ENCODE measurements around the gene F13A1.

The F13A1 gene

DNA sequence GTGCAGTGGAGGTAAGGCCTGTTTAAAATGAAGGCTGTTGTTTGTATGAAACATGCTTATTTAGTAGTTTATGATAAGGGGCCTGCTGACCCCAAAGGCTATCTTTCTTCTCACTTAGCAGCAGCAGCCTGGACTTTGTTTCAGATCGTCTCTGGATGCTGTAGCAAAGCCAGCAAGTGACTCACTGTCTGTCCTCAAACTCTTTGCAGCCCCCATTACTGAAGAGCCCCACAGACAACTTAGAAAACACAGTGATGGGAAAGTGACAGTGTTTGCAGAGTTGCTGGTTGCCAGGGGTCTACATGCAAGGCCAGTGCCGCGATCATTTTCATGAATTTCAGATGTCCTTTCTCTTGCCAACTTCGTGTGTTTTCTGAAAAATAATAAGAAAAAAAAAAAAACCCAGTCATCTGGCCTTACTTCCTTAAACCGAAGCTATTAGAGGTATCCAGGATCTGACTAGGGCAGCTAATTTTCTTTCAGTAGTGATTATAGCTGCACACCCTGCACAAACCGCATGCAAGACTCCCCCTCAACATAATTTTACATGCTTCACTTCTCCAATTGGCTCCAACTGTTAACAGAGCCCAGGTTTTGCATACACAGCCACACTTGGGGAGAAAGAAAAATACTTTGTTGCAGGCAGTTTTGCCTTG, 11.6 kb upstream of the F13A1 start:
- TF ChIP-seq SPI1 (IDR thresholded peaks at IDR 0.05; ENCODE audit: borderline replicate concordance, low read depth) (peak; percentile 70; the same call in 1 of the 2 replicates), POLR2AphosphoS5 (IDR thresholded peaks at IDR 0.05; ENCODE audit: low read depth) (no peak), GABPA (IDR thresholded peaks at IDR 0.05; ENCODE audit: low read depth) (no peak)
- TF ChIP-seq, protein P1, sequence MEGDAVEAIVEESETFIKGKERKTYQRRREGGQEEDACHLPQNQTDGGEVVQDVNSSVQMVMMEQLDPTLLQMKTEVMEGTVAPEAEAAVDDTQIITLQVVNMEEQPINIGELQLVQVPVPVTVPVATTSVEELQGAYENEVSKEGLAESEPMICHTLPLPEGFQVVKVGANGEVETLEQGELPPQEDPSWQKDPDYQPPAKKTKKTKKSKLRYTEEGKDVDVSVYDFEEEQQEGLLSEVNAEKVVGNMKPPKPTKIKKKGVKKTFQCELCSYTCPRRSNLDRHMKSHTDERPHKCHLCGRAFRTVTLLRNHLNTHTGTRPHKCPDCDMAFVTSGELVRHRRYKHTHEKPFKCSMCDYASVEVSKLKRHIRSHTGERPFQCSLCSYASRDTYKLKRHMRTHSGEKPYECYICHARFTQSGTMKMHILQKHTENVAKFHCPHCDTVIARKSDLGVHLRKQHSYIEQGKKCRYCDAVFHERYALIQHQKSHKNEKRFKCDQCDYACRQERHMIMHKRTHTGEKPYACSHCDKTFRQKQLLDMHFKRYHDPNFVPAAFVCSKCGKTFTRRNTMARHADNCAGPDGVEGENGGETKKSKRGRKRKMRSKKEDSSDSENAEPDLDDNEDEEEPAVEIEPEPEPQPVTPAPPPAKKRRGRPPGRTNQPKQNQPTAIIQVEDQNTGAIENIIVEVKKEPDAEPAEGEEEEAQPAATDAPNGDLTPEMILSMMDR (IDR thresholded peaks at IDR 0.05; ENCODE audit: insufficient read depth, low read length), result no peak
- TF ChIP-seq, protein P2, sequence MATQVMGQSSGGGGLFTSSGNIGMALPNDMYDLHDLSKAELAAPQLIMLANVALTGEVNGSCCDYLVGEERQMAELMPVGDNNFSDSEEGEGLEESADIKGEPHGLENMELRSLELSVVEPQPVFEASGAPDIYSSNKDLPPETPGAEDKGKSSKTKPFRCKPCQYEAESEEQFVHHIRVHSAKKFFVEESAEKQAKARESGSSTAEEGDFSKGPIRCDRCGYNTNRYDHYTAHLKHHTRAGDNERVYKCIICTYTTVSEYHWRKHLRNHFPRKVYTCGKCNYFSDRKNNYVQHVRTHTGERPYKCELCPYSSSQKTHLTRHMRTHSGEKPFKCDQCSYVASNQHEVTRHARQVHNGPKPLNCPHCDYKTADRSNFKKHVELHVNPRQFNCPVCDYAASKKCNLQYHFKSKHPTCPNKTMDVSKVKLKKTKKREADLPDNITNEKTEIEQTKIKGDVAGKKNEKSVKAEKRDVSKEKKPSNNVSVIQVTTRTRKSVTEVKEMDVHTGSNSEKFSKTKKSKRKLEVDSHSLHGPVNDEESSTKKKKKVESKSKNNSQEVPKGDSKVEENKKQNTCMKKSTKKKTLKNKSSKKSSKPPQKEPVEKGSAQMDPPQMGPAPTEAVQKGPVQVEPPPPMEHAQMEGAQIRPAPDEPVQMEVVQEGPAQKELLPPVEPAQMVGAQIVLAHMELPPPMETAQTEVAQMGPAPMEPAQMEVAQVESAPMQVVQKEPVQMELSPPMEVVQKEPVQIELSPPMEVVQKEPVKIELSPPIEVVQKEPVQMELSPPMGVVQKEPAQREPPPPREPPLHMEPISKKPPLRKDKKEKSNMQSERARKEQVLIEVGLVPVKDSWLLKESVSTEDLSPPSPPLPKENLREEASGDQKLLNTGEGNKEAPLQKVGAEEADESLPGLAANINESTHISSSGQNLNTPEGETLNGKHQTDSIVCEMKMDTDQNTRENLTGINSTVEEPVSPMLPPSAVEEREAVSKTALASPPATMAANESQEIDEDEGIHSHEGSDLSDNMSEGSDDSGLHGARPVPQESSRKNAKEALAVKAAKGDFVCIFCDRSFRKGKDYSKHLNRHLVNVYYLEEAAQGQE (IDR thresholded peaks at IDR 0.05; ENCODE audit: insufficient replicate concordance, low read depth), result no peak
- Histone ChIP-seq H3K27me3 (ENCODE audit: insufficient read depth, poor library complexity, severe bottlenecking) (no peaks in the 10 kb centered on the region), H3K27ac (replicated peaks) (peak overlapping the region; percentile 64), H3K4me3 (replicated peaks; ENCODE audit: insufficient read depth, low read length) (no peak overlapping the region)
- peak; percentile 31 to 69 for DNase-seq (ENCODE audit: low read depth in 1 of 2, low spot score in 1 of 2)

DNA sequence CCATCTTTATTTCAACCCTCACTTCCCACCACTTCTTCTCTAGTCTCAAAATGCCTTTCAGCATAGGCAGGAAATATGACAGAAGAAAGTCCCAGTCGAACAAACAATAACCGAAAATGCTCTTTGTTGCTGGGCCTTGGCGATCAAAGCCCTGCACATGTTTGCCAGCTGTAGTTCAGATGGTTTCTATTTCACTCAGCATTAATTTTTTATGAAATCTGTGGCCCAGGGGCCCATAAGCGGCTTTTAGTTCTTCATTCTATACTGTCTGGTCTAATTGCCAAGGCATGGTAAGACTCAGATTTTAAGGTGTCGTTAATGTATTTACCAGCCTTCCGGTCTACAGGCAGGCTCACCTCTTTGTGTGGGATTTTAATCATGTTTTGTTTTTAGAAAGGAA, 10.9 kb upstream of the F13A1 start:
- peak overlapping the region; percentile 64 for H3K27ac ChIP-seq (replicated peaks)
- TF ChIP-seq POLR2AphosphoS5 (IDR thresholded peaks at IDR 0.05; ENCODE audit: low read depth) (no peak), SPI1 (IDR thresholded peaks at IDR 0.05; ENCODE audit: borderline replicate concordance, low read depth) (no peak), GABPA (IDR thresholded peaks at IDR 0.05; ENCODE audit: low read depth) (no peak)
- DNase-seq (ENCODE audit: low read depth in 1 of 2, low spot score in 1 of 2), result no peak

DNA sequence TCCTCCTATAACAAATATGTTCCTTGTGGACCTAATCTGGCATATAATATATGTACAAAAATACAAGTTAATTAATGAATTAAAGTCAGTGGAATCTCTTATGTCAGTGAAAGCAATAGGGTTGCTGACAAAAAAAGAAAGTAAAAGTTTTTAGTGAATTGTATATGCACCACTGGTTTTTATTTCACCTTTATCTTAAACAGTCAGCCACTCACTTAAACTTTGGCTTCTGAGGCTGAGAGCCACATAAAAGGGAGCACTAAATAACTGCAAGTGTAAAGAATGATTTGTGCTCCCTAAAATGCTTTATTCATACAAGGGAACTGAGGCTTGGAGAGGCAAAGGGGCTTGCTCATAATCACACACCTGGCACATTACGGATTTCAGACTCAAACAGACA, 9.9 kb upstream of the F13A1 start:
- no peak for DNase-seq (ENCODE audit: low read depth in 1 of 2, low spot score in 1 of 2)
- no peaks in the 10 kb centered on the region for H3K27me3 ChIP-seq (ENCODE audit: insufficient read depth, poor library complexity, severe bottlenecking)
- no peak overlapping the region for H3K4me3 ChIP-seq (replicated peaks; ENCODE audit: insufficient read depth, low read length)
- TF ChIP-seq, protein P1 (IDR thresholded peaks at IDR 0.05; ENCODE audit: insufficient read depth, low read length), result no peak
- no peak for TF ChIP-seq SPI1 (IDR thresholded peaks at IDR 0.05; ENCODE audit: borderline replicate concordance, low read depth)
- H3K27ac ChIP-seq (replicated peaks), result no peak overlapping the region

More for the DNA sequence above, 10.9 kb upstream of the F13A1 start:
- no peak overlapping the region for H3K4me3 ChIP-seq (replicated peaks; ENCODE audit: insufficient read depth, low read length)
- H3K27me3 ChIP-seq (ENCODE audit: insufficient read depth, poor library complexity, severe bottlenecking), result no peaks in the 10 kb centered on the region

DNA sequence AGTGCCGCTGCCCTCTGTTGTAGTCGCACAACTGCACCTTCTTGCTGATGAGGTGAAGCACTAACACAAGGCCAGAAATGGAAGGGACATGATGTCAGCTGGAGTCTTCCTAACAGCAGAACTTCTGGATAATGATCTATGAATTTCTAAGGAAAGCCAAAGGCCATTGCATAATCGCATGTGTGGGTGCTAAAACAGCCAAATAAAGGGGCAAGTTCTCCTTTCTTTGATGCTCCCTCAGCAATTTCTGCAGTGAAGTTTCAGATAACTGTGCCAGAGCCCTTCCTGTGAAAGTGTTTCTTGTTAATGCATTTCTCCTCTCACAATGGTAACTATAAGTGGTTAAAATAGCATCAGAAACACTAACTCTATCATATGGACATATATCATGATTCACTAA, 8.0 kb upstream of the F13A1 start:
- no peak overlapping the region for H3K27ac ChIP-seq (replicated peaks)
- TF ChIP-seq, protein P2 (IDR thresholded peaks at IDR 0.05; ENCODE audit: insufficient replicate concordance, low read depth), result no peak
- peak; percentile 14; the same call in 1 of the 2 replicates for TF ChIP-seq SPI1 (IDR thresholded peaks at IDR 0.05; ENCODE audit: borderline replicate concordance, low read depth)
- H3K4me3 ChIP-seq (replicated peaks; ENCODE audit: insufficient read depth, low read length), result no peak overlapping the region
- peak in 1 of 2 experiments; percentile 39 for DNase-seq (ENCODE audit: low read depth in 1 of 2, low spot score in 1 of 2)
- no peaks in the 10 kb centered on the region for H3K27me3 ChIP-seq (ENCODE audit: insufficient read depth, poor library complexity, severe bottlenecking)

DNA sequence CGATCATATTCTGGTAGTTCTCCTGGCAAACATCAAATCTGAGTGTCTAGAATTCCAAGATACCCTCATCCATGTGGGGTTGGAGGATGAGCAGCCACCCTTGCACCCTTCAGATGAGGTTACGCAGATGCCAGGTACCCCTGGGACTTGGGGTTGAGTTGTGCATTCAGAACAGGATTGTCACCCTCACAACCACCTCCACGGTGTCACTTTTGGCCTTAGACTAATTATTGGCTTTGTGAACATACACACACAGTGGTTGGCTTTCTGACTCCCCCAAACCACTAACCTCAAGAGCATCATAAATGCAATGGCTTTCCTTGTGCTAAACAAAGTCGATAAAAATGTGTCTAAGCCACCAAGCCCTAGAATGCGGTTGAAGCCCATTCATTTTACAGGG, 2.9 kb upstream of the F13A1 start:
- Histone ChIP-seq H3K27ac (replicated peaks) (no peak overlapping the region), H3K4me3 (replicated peaks; ENCODE audit: insufficient read depth, low read length) (no peak overlapping the region), H3K27me3 (ENCODE audit: insufficient read depth, poor library complexity, severe bottlenecking) (no peaks in the 10 kb centered on the region)
- no peak for DNase-seq (ENCODE audit: low read depth in 1 of 2, low spot score in 1 of 2)
- TF ChIP-seq POLR2AphosphoS5 (IDR thresholded peaks at IDR 0.05; ENCODE audit: low read depth) (no peak), SPI1 (IDR thresholded peaks at IDR 0.05; ENCODE audit: borderline replicate concordance, low read depth) (no peak), GABPA (IDR thresholded peaks at IDR 0.05; ENCODE audit: low read depth) (no peak)
- TF ChIP-seq, protein P2 (IDR thresholded peaks at IDR 0.05; ENCODE audit: insufficient replicate concordance, low read depth), result no peak
- TF ChIP-seq, protein P1 (IDR thresholded peaks at IDR 0.05; ENCODE audit: insufficient read depth, low read length), result no peak
